ENCODE data around the gene CD248. TPM values are rescaled to one million over a fixed set of nuclear protein-coding genes. Genes with fewer than 3 reads are reported as not detected.

Gene CD248
- total and polyA plus RNA-seq, 8 donors, result 69.8 to 128 (median 92.4) TPM

DNA sequence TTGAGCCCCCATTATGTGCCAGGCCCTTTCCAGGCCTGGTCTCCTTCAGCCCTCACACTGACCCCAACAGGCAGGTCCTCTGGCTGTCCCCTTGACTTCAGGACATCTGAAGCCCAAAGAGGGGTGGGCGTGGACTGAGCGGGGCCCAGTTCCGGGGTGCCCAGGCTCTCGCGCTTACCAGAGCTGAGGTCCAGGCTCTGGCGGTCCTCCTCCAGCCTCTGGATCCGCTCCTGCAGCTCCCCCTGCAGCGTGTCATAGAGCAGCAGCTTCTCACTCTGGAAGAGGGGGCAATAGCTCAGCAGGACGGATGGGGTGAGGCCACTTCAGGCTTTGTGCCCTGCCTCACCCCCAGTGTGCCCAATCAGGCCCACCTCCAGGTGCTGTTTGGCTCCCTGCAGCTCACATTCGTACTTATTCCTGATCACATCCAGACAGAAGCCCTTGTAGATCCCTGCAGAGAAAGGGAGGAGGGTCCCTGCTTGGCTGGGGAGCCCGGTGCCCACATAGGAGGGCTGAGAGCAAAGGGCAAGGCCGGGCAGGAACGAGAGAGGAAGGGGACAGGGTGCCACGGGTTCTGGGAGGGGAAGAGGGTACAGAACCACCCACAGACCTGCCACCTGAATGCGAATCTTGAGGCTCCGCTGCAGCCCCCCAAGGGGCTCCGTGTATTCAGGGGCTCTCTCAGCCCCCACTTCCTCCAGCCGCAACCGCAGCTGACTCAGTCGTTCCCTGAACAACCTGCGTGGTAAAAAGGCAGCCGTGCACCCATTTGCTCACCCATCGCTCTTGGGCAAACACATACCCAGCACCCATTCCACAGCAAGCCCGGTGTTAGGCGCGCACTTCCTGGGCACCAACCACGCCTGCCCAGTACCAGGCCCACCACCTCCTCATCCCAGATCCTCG is 24.0 kb upstream of the CD248 start:
- Histone ChIP-seq H3K9me3 (no peaks in the 10 kb centered on the region), H3K4me1 (peaks cover 22 to 41% of the 10 kb centered on the region in 2 donors), H3K27me3 (no peaks in the 10 kb centered on the region), H3K27ac (no peak overlapping the region), H3K36me3 (peaks cover 0 to 60% of the 10 kb centered on the region in 2 donors), H3K4me3 (no peak overlapping the region)
- TF ChIP-seq CTCF (IDR thresholded peaks at IDR 0.05), result no peak
- intact Hi-C loops (cut with DNase I), result no loop called here
- DNase-seq (peak in 1 of 4 donors; percentile 55), ATAC-seq (no peak)

- ATAC-seq, result no peak
Measured at GRCh38 chr11:66339686-66340483, 23.0 kb upstream of the CD248 start.

DNA sequence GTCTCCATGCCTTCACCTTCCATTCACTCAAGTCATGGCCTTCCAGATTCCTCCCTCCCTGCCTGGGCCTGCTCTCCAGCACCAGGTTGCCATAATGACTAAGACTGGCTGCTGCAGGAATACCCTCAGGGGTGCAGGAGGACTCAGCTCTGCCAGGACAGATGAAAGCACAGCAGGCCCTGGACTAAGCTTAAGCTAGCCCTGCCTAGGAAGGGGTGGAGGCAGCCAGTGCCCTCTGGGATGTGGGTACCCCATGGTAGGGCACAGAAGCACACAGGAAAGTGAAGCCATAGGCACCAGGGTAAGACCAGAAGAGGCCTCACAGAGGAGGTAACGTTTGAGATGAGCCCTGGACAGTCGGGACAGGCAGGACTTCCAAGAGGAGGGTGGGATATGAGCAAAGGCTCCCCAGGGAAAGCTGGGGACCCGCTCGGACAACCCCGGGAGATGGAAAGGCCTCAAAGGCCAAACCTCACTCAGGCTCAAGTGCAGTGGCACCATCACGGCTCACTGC is 22.4 kb upstream of the CD248 start:
- Histone ChIP-seq H3K27me3 (no peaks in the 10 kb centered on the region), H3K4me3 (no peak overlapping the region), H3K9me3 (no peaks in the 10 kb centered on the region), H3K4me1 (peaks cover 24 to 47% of the 10 kb centered on the region in 2 donors), H3K36me3 (peaks cover 0 to 60% of the 10 kb centered on the region in 2 donors), H3K27ac (no peak overlapping the region)
- no peak for ATAC-seq
- TF ChIP-seq CTCF (IDR thresholded peaks at IDR 0.05), result no peak
- intact Hi-C loops (cut with DNase I), result no loop called here
- peak in 1 of 4 donors; percentile 20 for DNase-seq

More at GRCh38 chr11:66339686-66340483, 23.0 kb upstream of the CD248 start:
- no peaks in the 10 kb centered on the region for H3K9me3 ChIP-seq
- H3K4me3 ChIP-seq, result no peak overlapping the region
- peaks cover 0 to 60% of the 10 kb centered on the region in 2 donors for H3K36me3 ChIP-seq
- TF ChIP-seq CTCF (IDR thresholded peaks at IDR 0.05), result no peak
- no peak overlapping the region for H3K27ac ChIP-seq
- intact Hi-C loops (cut with DNase I), result no loop called here
- H3K27me3 ChIP-seq, result no peaks in the 10 kb centered on the region
- peak in 1 of 4 donors; percentile 49 for DNase-seq
- peaks cover 23 to 42% of the 10 kb centered on the region in 2 donors for H3K4me1 ChIP-seq

GRCh38 chr11:66338276-66339161 is 21.7 kb upstream of the CD248 start:
- ATAC-seq (no peak), DNase-seq (peak in 2 of 4 donors; percentile 29 to 50)
- no peaks in the 10 kb centered on the region for H3K27me3 ChIP-seq
- no peak overlapping the region for H3K27ac ChIP-seq
- intact Hi-C loops (cut with DNase I), result no loop called here
- peaks cover 0 to 66% of the 10 kb centered on the region in 2 donors for H3K36me3 ChIP-seq
- TF ChIP-seq CTCF (IDR thresholded peaks at IDR 0.05), result no peak
- H3K4me1 ChIP-seq, result peaks cover 19 to 40% of the 10 kb centered on the region in 2 donors
- H3K9me3 ChIP-seq, result no peaks in the 10 kb centered on the region
- no peak overlapping the region for H3K4me3 ChIP-seq

All from left lung (tissue), 10 donors.